ENCODE results near the gene KMO. TPM values are rescaled to one million over a fixed set of nuclear protein-coding genes. Genes with fewer than 3 reads are reported as not detected.

The KMO gene
- total and polyA plus RNA-seq, 2 donors (not counting 3 experiments of a cell fraction or from before 2014, with no cell fraction given): not detected

- FAIRE-seq (peak; percentile 8), DNase-seq (ENCODE audit: low read depth, low spot score) (no peak)
- no peaks in the 10 kb centered on the region for H3K9me1 ChIP-seq (replicated peaks; ENCODE audit: control insufficient read depth, extremely low read depth, insufficient read depth, low read length)
- H3K27ac ChIP-seq (ENCODE audit: insufficient read depth, low read depth, low read length): no peak overlapping the region
- H3K27me3 ChIP-seq (ENCODE audit: control insufficient read depth in 2 of 2, insufficient read depth in 2 of 2, low read length in 2 of 2): no peaks in the 10 kb centered on the region
- no peak overlapping the region for H3K4me2 ChIP-seq (ENCODE audit: insufficient read depth, low read length)
- H3K4me3 ChIP-seq (replicated peaks in 1 of 3; ENCODE audit: insufficient read depth in 1 of 3, low read depth in 1 of 3, low read length in 3 of 3): no peak overlapping the region
- intact Hi-C loops (cut with micrococcal nuclease): no loop called here
- H4K20me1 ChIP-seq (replicated peaks; ENCODE audit: control insufficient read depth, extremely low read depth, insufficient read depth, low read length): no peaks in the 10 kb centered on the region
- H3K36me3 ChIP-seq (ENCODE audit: control insufficient read depth in 2 of 2, extremely low read depth in 1 of 2, insufficient read depth in 2 of 2, low read length in 2 of 2): no peaks in the 10 kb centered on the region
- POLR2A ChIA-PET: no interaction called here
- H2AFZ ChIP-seq (ENCODE audit: low read depth, low read length): no peak overlapping the region
- no peak for TF ChIP-seq GATA2 (IDR thresholded peaks at IDR 0.05; ENCODE audit: insufficient read depth, insufficient read length, low read depth, low read length)
- no peak for TF ChIP-seq POLR2AphosphoS5 (IDR thresholded peaks at IDR 0.05; ENCODE audit: insufficient read depth, low read depth, low read length)
- TF ChIP-seq CTCF (IDR thresholded peaks at IDR 0.05; ENCODE audit: extremely low read depth in 1 of 2, insufficient read depth in 1 of 2, low read depth in 1 of 2, low read length in 2 of 2): no peak
- no TSS peak for BruUV-seq (replicated peaks)
- H3K9me3 ChIP-seq (replicated peaks; ENCODE audit: control insufficient read depth, insufficient read depth, low read length): no peaks in the 10 kb centered on the region
- no peaks in the 10 kb centered on the region for H3K4me1 ChIP-seq (ENCODE audit: control insufficient read depth, extremely low read depth, insufficient read depth, low read length)
- CTCF ChIA-PET: interaction anchor here (0.5 kb wide), 1 partner anchor 92 kb away, joined by 3 read pairs; no protein-coding TSS in a partner anchor
- no peaks in the 10 kb centered on the region for H3K79me2 ChIP-seq (ENCODE audit: control insufficient read depth, insufficient read depth, low read length)
- H3K9ac ChIP-seq (replicated peaks; ENCODE audit: extremely low read depth, insufficient read depth, low read length): no peak overlapping the region
- dilution Hi-C loops (cut with MboI; ENCODE audit: extremely low pct_ligation_motif_present, low sequenced_read_pairs): no loop called here
Measured at GRCh38 chr1:241569848-241570247, 37.7 kb downstream of the KMO start.

GRCh38 chr1:241574154-241574553 is 42.0 kb downstream of the KMO start:
- Histone ChIP-seq H3K4me1 (ENCODE audit: control insufficient read depth, extremely low read depth, insufficient read depth, low read length) (no peaks in the 10 kb centered on the region), H3K36me3 (ENCODE audit: control insufficient read depth in 2 of 2, extremely low read depth in 1 of 2, insufficient read depth in 2 of 2, low read length in 2 of 2) (no peaks in the 10 kb centered on the region), H3K79me2 (ENCODE audit: control insufficient read depth, insufficient read depth, low read length) (no peaks in the 10 kb centered on the region), H3K27me3 (ENCODE audit: control insufficient read depth in 2 of 2, insufficient read depth in 2 of 2, low read length in 2 of 2) (no peaks in the 10 kb centered on the region), H4K20me1 (replicated peaks; ENCODE audit: control insufficient read depth, extremely low read depth, insufficient read depth, low read length) (no peaks in the 10 kb centered on the region), H3K4me2 (ENCODE audit: insufficient read depth, low read length) (no peak overlapping the region), H3K9ac (replicated peaks; ENCODE audit: extremely low read depth, insufficient read depth, low read length) (no peak overlapping the region), H3K9me3 (replicated peaks; ENCODE audit: control insufficient read depth, insufficient read depth, low read length) (no peaks in the 10 kb centered on the region), H3K4me3 (replicated peaks in 1 of 3; ENCODE audit: insufficient read depth in 1 of 3, low read depth in 1 of 3, low read length in 3 of 3) (no peak overlapping the region), H3K27ac (ENCODE audit: insufficient read depth, low read depth, low read length) (no peak overlapping the region), H2AFZ (ENCODE audit: low read depth, low read length) (no peak overlapping the region), H3K9me1 (replicated peaks; ENCODE audit: control insufficient read depth, extremely low read depth, insufficient read depth, low read length) (no peaks in the 10 kb centered on the region)
- dilution Hi-C loops (cut with MboI; ENCODE audit: extremely low pct_ligation_motif_present, low sequenced_read_pairs): no loop called here
- ChIA-PET POLR2A (no interaction called here), CTCF (interaction anchor here (1.6 kb wide), 1 partner anchor 36 kb away, joined by 5 read pairs; no protein-coding TSS in a partner anchor)
- intact Hi-C loops (cut with micrococcal nuclease): no loop called here
- no TSS peak for BruUV-seq (replicated peaks)
- DNase-seq (ENCODE audit: low read depth, low spot score) (no peak), FAIRE-seq (no peak)
- no peak for TF ChIP-seq EZH2 (IDR thresholded peaks at IDR 0.05; ENCODE audit: borderline replicate concordance, low read depth, low read length, severe bottlenecking)
- TF ChIP-seq CTCF (IDR thresholded peaks at IDR 0.05; ENCODE audit: extremely low read depth in 1 of 2, insufficient read depth in 1 of 2, low read depth in 1 of 2, low read length in 2 of 2): no peak
- no peak for TF ChIP-seq FOS (IDR thresholded peaks at IDR 0.05; ENCODE audit: borderline replicate concordance, insufficient read depth, low read length)
- no peak for TF ChIP-seq MAX (IDR thresholded peaks at IDR 0.05; ENCODE audit: insufficient read depth, insufficient read length)
- TF ChIP-seq POLR2AphosphoS5 (IDR thresholded peaks at IDR 0.05; ENCODE audit: insufficient read depth, low read depth, low read length): no peak
- TF ChIP-seq GATA2 (IDR thresholded peaks at IDR 0.05; ENCODE audit: insufficient read depth, insufficient read length, low read depth, low read length): no peak
- TF ChIP-seq MYC (IDR thresholded peaks at IDR 0.05; ENCODE audit: low read depth, low read length): no peak
- TF ChIP-seq JUN (IDR thresholded peaks at IDR 0.05; ENCODE audit: borderline replicate concordance, insufficient read depth, insufficient read length, low read depth): no peak
- TF ChIP-seq POLR2A (IDR thresholded peaks at IDR 0.05; ENCODE audit: low read depth, low read length): no peak

Measured in endothelial cell of umbilical vein (primary cell).